K562 (cell line): Measurements from ENCODE around the gene UBE2I. TPM values are rescaled to one million over a fixed set of nuclear protein-coding genes. Genes with fewer than 3 reads are reported as not detected.
A peak's percentile ranks its signal among the peaks of the same experiment; 100 is the strongest.

Source experiments
- BCL6 ChIP-seq: fragments of 250-450 bp; sonication (Bioruptor Pico); IDR thresholded peaks from 2 replicates; pipeline ENCODE4 v1.4.0; 2020
- C11orf30 ChIP-seq: fragments of 450-650 bp; IDR thresholded peaks from 2 replicates; pipeline ENCODE4 v1.6.1; 2016; ENCODE audit warnings: low read depth, mild to moderate bottlenecking
- CEBPB ChIP-seq: fragments of 450-650 bp; IDR thresholded peaks from 2 replicates; pipeline ENCODE4 v1.6.1; 2016; ENCODE audit warnings: missing genetic modification characterization, missing compliant biosample characterization
- CEBPG ChIP-seq, 3 experiments: fragments of 200-800 bp in 1 of 3; sonication (Bioruptor generic) in 1 of 3; sonication (generic) in 1 of 3; formaldehyde crosslinking in 1 of 3; IDR thresholded peaks in 2 of 3; conservative IDR thresholded peaks in 1 of 3; 2 replicates each; pipeline versions ENCODE4 v1.6.1 to v1.8.0; 2016 to 2022; ENCODE audit warnings: missing compliant biosample characterization in 2 of 3, missing genetic modification characterization in 2 of 3, mild to moderate bottlenecking in 1 of 3, missing genetic modification reagents in 1 of 3
- CUX1 ChIP-seq: fragments of 200-800 bp; sonication (Bioruptor generic); IDR thresholded peaks from 2 replicates; pipeline ENCODE4 v1.6.1; 2016; ENCODE audit warnings: missing genetic modification characterization, missing compliant biosample characterization
- FUS ChIP-seq: fragments of 200-400 bp; formaldehyde crosslinking; optimal IDR thresholded peaks from 2 replicates; pipeline ENCODE3; 2017; ENCODE audit warnings: low read depth, low read length
- KDM2B ChIP-seq: fragments of 250-450 bp; sonication (Bioruptor Pico); IDR thresholded peaks from 2 replicates; pipeline ENCODE4 v1.8.0; 2021; ENCODE audit warnings: mild to moderate bottlenecking, moderate library complexity
- MCM3 ChIP-seq: fragments of 450-650 bp; IDR thresholded peaks from 2 replicates; pipeline ENCODE4 v1.6.1; 2016
- MCM5 ChIP-seq: fragments of 450-650 bp; IDR thresholded peaks from 2 replicates; pipeline ENCODE4 v1.6.1; 2016; ENCODE audit warnings: low read depth
- MYBL2 ChIP-seq, 2 experiments: fragments of 450-650 bp in 1 of 2; sonication (generic) in 1 of 2; formaldehyde crosslinking in 1 of 2; IDR thresholded peaks; 2 replicates each; pipeline versions ENCODE4 v1.6.1 to v1.8.1; 2017 to 2022; ENCODE audit warnings: borderline replicate concordance in 1 of 2, inconsistent platforms in 1 of 2, low read depth in 1 of 2, mild to moderate bottlenecking in 1 of 2, missing genetic modification reagents in 1 of 2, moderate library complexity in 1 of 2
- NCOA2 ChIP-seq, 2 experiments: fragments of 450-650 bp; IDR thresholded peaks; 2 replicates each; pipeline ENCODE4 v1.6.1; 2018; ENCODE audit warnings: mild to moderate bottlenecking in 2 of 2, moderate library complexity in 1 of 2; ENCODE audit not compliant: partially characterized antibody in 2 of 2
- POLR2B ChIP-seq: fragments of 450-650 bp; IDR thresholded peaks from 2 replicates; pipeline ENCODE4 v1.6.1; 2018; ENCODE audit warnings: low read depth; ENCODE audit not compliant: partially characterized antibody
- POLR2G ChIP-seq: fragments of 200-400 bp; formaldehyde crosslinking; IDR thresholded peaks from 2 replicates; pipeline ENCODE4 v1.6.1; 2017; ENCODE audit warnings: low read depth, mild to moderate bottlenecking, antibody characterized with exemption, low read length, moderate library complexity
- TAF15 ChIP-seq: fragments of 200-400 bp; formaldehyde crosslinking; IDR thresholded peaks from 2 replicates; pipeline ENCODE4 v1.6.1; 2017; ENCODE audit warnings: mild to moderate bottlenecking, low read depth, low read length, moderate library complexity
- ZNF3 ChIP-seq: fragments of 250-450 bp; sonication (Bioruptor Pico); IDR thresholded peaks from 2 replicates; pipeline ENCODE4 v1.5.0; 2021; ENCODE audit warnings: mild to moderate bottlenecking, moderate library complexity
- ZNF583 ChIP-seq: fragments of 250-450 bp; sonication (Bioruptor Pico); IDR thresholded peaks from 2 replicates; pipeline ENCODE4 v1.4.0; 2020
- ZNF75A ChIP-seq: fragments of 450-650 bp; formaldehyde crosslinking; IDR thresholded peaks from 2 replicates; pipeline ENCODE4 v1.4.0; 2020; ENCODE audit warnings: mild to moderate bottlenecking
- polyA plus RNA-seq, 8 experiments: library from polyadenylated mRNA; depleted of rRNA in 4 of 8; stranded (reverse) in 5 of 8; unstranded in 3 of 8; fragments of >200 nt; fragmentation: Nextera tagmentation in 2 of 8; fragmentation: Illumina TruSeq in 1 of 8; extraction: Ambion mirVana in 2 of 8; extraction: Trizol in 1 of 8; gene quantifications; 2 replicates each; pipeline versions ENCODE4 v1.2.1 to v1.2.3, GENCODE V29; 2011 to 2014; ENCODE audit warnings: inconsistent platforms in 1 of 8, missing spikeins in 1 of 8
- total RNA-seq, 7 experiments: library from RNA; depleted of rRNA in 6 of 7; stranded (reverse); fragments of >200 nt in 6 of 7; fragmentation: Illumina TruSeq in 2 of 7; extraction: Trizol in 2 of 7; gene quantifications; 2 replicates each; pipeline versions ENCODE4 v1.2.1 to v1.2.3, GENCODE V29; 2011 to 2021; ENCODE audit warnings: low replicate concordance in 1 of 7
- TF ChIP-seq, protein P1 (sequence below): fragments of 250-450 bp; sonication (Bioruptor Pico); IDR thresholded peaks from 2 replicates; pipeline ENCODE4 v1.4.0; 2020; ENCODE audit warnings: borderline replicate concordance
- TF ChIP-seq, protein P2 (sequence below): fragments of 250-450 bp; sonication (Bioruptor Pico); IDR thresholded peaks from 2 replicates; pipeline ENCODE4 v1.8.0; 2021; ENCODE audit warnings: borderline replicate concordance, mild to moderate bottlenecking, moderate library complexity; ENCODE audit not compliant: poor library complexity, severe bottlenecking

UBE2I gene
- total and polyA plus RNA-seq, 9 of the 15 experiments (the other 6 are each of a cell fraction or from before 2014, with no cell fraction given) = 36.6 to 254 (median 104) TPM

- TF ChIP-seq ZNF583 (CRISPR knock-in tag) = peak; percentile 99
- TF ChIP-seq FUS = no peak
- TF ChIP-seq MCM3 = no peak
- no peak for TF ChIP-seq MYBL2 (IDR thresholded peaks at IDR 0.05; ENCODE audit: low read depth)
- no peak for TF ChIP-seq MYBL2 (CRISPR knock-in tag; IDR thresholded peaks at IDR 0.05; ENCODE audit: borderline replicate concordance)
- TF ChIP-seq, protein P1, sequence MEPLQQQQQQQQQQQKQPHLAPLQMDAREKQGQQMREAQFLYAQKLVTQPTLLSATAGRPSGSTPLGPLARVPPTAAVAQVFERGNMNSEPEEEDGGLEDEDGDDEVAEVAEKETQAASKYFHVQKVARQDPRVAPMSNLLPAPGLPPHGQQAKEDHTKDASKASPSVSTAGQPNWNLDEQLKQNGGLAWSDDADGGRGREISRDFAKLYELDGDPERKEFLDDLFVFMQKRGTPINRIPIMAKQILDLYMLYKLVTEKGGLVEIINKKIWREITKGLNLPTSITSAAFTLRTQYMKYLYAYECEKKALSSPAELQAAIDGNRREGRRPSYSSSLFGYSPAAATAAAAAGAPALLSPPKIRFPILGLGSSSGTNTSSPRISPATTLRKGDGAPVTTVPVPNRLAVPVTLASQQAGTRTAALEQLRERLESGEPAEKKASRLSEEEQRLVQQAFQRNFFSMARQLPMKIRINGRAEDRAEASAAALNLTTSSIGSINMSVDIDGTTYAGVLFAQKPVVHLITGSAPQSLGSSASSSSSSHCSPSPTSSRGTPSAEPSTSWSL (CRISPR knock-in tag) = peak; percentile 96; the same call in 1 of the 2 replicates
- TF ChIP-seq CUX1 = peak; percentile 100
- peak; percentile 98 for TF ChIP-seq BCL6 (CRISPR knock-in tag)
- TF ChIP-seq POLR2B = no peak
- peak; percentile 78; the same call in 1 of the 2 replicates for TF ChIP-seq ZNF3 (CRISPR knock-in tag)
- TF ChIP-seq NCOA2 (IDR thresholded peaks at IDR 0.05; ENCODE audit: partially characterized antibody in 2 of 2) = no peak
- TF ChIP-seq MCM5 = no peak
- TF ChIP-seq CEBPB (tag) = peak; percentile 65
- no peak for TF ChIP-seq TAF15
- TF ChIP-seq, protein P2, sequence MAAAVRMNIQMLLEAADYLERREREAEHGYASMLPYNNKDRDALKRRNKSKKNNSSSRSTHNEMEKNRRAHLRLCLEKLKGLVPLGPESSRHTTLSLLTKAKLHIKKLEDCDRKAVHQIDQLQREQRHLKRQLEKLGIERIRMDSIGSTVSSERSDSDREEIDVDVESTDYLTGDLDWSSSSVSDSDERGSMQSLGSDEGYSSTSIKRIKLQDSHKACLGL = peak; percentile 87
- TF ChIP-seq CEBPG (CRISPR knock-in tag; IDR thresholded peaks at IDR 0.05) = no peak
- TF ChIP-seq CEBPG (tag; conservative IDR thresholded peaks at IDR 0.05 in 1 of 2, IDR thresholded peaks at IDR 0.05 in 1 of 2) = peak; percentile 37 to 68; a peak in 2 of 4 replicates
- TF ChIP-seq POLR2G = no peak
- peak; percentile 98 for TF ChIP-seq KDM2B
- TF ChIP-seq C11orf30 = no peak
- peak; percentile 82 for TF ChIP-seq ZNF75A
Observed at GRCh38 chr16:1293921-1294656, 15.3 kb upstream of the UBE2I start (continued).
